Esophagus muscularis mucosa (tissue), 3 donors: ENCODE data around the gene CALML5.

Experiments used
- POLR2A ChIP-seq: fragments of 450-650 bp; IDR thresholded peaks from one replicate; pipeline ENCODE4 v1.6.1; 2017; ENCODE audit warnings: antibody characterized with exemption, moderate library complexity, mild to moderate bottlenecking, low read depth
- POLR2AphosphoS5 ChIP-seq, 2 donors: sonication (generic); formaldehyde crosslinking; IDR thresholded peaks; one replicate each; pipeline ENCODE4 v1.6.1; 2017; ENCODE audit warnings: antibody characterized with exemption in 2 of 2
- TF ChIP-seq, protein P1 (sequence below), 3 experiments: fragments of 200-600 bp in 2 of 3; fragments of 450-650 bp in 1 of 3; sonication (generic) in 2 of 3; IDR thresholded peaks; one replicate each; pipeline ENCODE4 v1.5.1; 2017 to 2019; ENCODE audit warnings: antibody characterized with exemption in 3 of 3, mild to moderate bottlenecking in 2 of 3, moderate library complexity in 1 of 3

DNA sequence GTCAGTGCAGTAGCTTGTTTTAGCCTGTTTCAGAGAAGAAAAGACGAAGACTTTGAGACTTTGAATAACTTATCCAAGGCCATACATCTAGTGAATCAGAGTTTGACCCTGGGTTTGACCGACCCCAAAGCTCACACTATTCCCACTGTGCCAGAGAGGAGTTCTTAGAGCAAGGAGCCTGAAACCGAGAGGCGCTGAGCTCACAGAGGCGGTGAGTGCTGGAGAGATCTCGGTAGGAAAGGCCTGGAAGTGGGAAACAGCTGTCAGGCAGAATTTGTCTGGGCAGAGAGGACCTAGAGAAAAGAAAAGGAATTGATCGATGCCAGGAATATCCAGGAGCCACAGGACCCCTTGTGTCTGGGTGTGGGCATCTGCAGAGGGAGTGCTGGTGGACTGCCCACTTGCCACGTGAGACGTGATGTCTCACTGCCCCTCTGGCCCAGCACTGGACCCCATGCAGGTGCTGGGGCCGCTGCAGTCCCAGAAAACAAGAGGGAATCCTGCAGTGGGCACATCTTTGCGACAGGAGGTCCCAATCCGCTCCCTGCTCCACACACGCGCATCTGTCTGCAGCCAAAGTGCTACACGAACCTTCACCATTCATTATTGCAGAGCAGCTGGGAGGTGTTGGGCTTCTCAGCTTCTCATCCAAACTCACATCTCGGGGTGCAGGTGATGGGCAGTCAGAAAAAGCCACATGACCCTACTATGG, 31.6 kb upstream of the CALML5 start:
- TF ChIP-seq POLR2A, result no peak
- TF ChIP-seq POLR2AphosphoS5 (IDR thresholded peaks at IDR 0.05), result no peak
- TF ChIP-seq, protein P1, sequence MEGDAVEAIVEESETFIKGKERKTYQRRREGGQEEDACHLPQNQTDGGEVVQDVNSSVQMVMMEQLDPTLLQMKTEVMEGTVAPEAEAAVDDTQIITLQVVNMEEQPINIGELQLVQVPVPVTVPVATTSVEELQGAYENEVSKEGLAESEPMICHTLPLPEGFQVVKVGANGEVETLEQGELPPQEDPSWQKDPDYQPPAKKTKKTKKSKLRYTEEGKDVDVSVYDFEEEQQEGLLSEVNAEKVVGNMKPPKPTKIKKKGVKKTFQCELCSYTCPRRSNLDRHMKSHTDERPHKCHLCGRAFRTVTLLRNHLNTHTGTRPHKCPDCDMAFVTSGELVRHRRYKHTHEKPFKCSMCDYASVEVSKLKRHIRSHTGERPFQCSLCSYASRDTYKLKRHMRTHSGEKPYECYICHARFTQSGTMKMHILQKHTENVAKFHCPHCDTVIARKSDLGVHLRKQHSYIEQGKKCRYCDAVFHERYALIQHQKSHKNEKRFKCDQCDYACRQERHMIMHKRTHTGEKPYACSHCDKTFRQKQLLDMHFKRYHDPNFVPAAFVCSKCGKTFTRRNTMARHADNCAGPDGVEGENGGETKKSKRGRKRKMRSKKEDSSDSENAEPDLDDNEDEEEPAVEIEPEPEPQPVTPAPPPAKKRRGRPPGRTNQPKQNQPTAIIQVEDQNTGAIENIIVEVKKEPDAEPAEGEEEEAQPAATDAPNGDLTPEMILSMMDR (IDR thresholded peaks at IDR 0.05), result no peak
